WTC11 (cell line): ENCODE results near the gene CCDC12. TPM values are rescaled to one million over a fixed set of nuclear protein-coding genes. Genes with fewer than 3 reads are reported as not detected.

Experiments used
- ATAC-seq: fragments of 200-7000 bp; cut with Tn5 transposase; 2 replicates; pipeline ENCODE4 v1.10.0; 2021; ENCODE audit warnings: mild to moderate bottlenecking, moderate library complexity
- CTCF ChIA-PET: fragments of 300-600 bp; sonication (Branson Sonifier 250); formaldehyde crosslinking; loops from one replicate; lab custom pipeline; 2021; ENCODE audit warnings: antibody characterized with exemption; lab: Charles Lee
- POLR2A ChIA-PET: fragments of 350-600 bp; sonication (Branson Sonifier 250); formaldehyde crosslinking; loops from one replicate; lab custom pipeline; 2021; ENCODE audit warnings: antibody characterized with exemption; lab: Charles Lee
- DNase-seq: peaks from one replicate; pipeline ENCODE4 v3.0.0; 2021; ENCODE audit warnings: low spot score
- H3K27ac Mint-ChIP-seq: 2 replicates; pipeline ENCODE4 v1.8.0; 2021; ENCODE audit warnings: mixed read lengths
- H3K27me3 Mint-ChIP-seq: 2 replicates; pipeline ENCODE4 v1.8.0; 2021; ENCODE audit warnings: low read depth, mild to moderate bottlenecking, moderate library complexity, mixed read lengths
- H3K36me3 Mint-ChIP-seq: 2 replicates; pipeline ENCODE4 v1.8.0; 2021; ENCODE audit warnings: mixed read lengths
- H3K4me1 Mint-ChIP-seq: 2 replicates; pipeline ENCODE4 v1.8.0; 2022; ENCODE audit warnings: mixed read lengths
- H3K4me3 Mint-ChIP-seq: 2 replicates; pipeline ENCODE4 v1.8.0; 2021; ENCODE audit warnings: mild to moderate bottlenecking, moderate library complexity, mixed read lengths
- H3K9me3 Mint-ChIP-seq: 2 replicates; pipeline ENCODE4 v1.8.0; 2021; ENCODE audit warnings: mixed read lengths
- ARID4B ChIP-seq: sonication (generic); formaldehyde crosslinking; IDR thresholded peaks from 2 replicates; pipeline ENCODE4 v1.8.0; 2023; ENCODE audit warnings: missing genetic modification reagents, mild to moderate bottlenecking, borderline replicate concordance
- ATF3 ChIP-seq: sonication (generic); formaldehyde crosslinking; conservative IDR thresholded peaks from 2 replicates; pipeline ENCODE4 v1.8.1; 2022; ENCODE audit warnings: mild to moderate bottlenecking, missing genetic modification reagents
- CREB1 ChIP-seq: sonication (generic); formaldehyde crosslinking; IDR thresholded peaks from 2 replicates; pipeline ENCODE4 v1.8.0; 2023; ENCODE audit warnings: mild to moderate bottlenecking, missing genetic modification reagents
- CREM ChIP-seq: sonication (generic); formaldehyde crosslinking; IDR thresholded peaks from 2 replicates; pipeline ENCODE4 v1.8.1; 2022; ENCODE audit warnings: mild to moderate bottlenecking, missing genetic modification reagents, moderate library complexity
- E2F4 ChIP-seq: sonication (generic); formaldehyde crosslinking; IDR thresholded peaks from 2 replicates; pipeline ENCODE4 v1.8.1; 2022; ENCODE audit warnings: low read depth, mild to moderate bottlenecking, moderate library complexity, missing genetic modification reagents, borderline replicate concordance
- EMX1 ChIP-seq: fragments of 250-450 bp; sonication (Bioruptor Pico); IDR thresholded peaks from 2 replicates; pipeline ENCODE4 v1.8.0; 2021; ENCODE audit warnings: mild to moderate bottlenecking
- ESRRA ChIP-seq: sonication (generic); formaldehyde crosslinking; IDR thresholded peaks from 2 replicates; pipeline ENCODE4 v1.8.1; 2022; ENCODE audit warnings: mild to moderate bottlenecking, missing genetic modification reagents, borderline replicate concordance
- FOXP4 ChIP-seq: sonication (generic); formaldehyde crosslinking; IDR thresholded peaks from 2 replicates; pipeline ENCODE4 v1.8.0; 2022; ENCODE audit warnings: mild to moderate bottlenecking, missing genetic modification reagents
- HMGXB4 ChIP-seq: sonication (generic); formaldehyde crosslinking; IDR thresholded peaks from 2 replicates; pipeline ENCODE4 v1.8.1; 2023; ENCODE audit warnings: mild to moderate bottlenecking, moderate library complexity, missing genetic modification reagents
- IRF2 ChIP-seq: sonication (generic); formaldehyde crosslinking; IDR thresholded peaks from 2 replicates; pipeline ENCODE4 v1.8.0; 2022; ENCODE audit warnings: low read depth, missing genetic modification reagents, borderline replicate concordance
- MLX ChIP-seq: sonication (generic); formaldehyde crosslinking; IDR thresholded peaks from 2 replicates; pipeline ENCODE4 v1.8.1; 2023; ENCODE audit warnings: mild to moderate bottlenecking, missing genetic modification reagents, moderate library complexity
- MXD4 ChIP-seq: fragments of 250-450 bp; sonication (Bioruptor Pico); IDR thresholded peaks from 2 replicates; pipeline ENCODE4 v1.8.0; 2021; ENCODE audit warnings: mild to moderate bottlenecking, moderate library complexity, borderline replicate concordance
- PRDM15 ChIP-seq: sonication (generic); formaldehyde crosslinking; IDR thresholded peaks from 2 replicates; pipeline ENCODE4 v1.8.0; 2022; ENCODE audit warnings: missing genetic modification reagents
- TEAD1 ChIP-seq: sonication (generic); formaldehyde crosslinking; IDR thresholded peaks from 2 replicates; pipeline ENCODE4 v1.8.0; 2022; ENCODE audit warnings: mild to moderate bottlenecking, missing genetic modification reagents
- TP53 ChIP-seq: sonication (generic); formaldehyde crosslinking; IDR thresholded peaks from 2 replicates; pipeline ENCODE4 v1.8.1; 2023; ENCODE audit warnings: mild to moderate bottlenecking, missing genetic modification reagents
- ZNF425 ChIP-seq: fragments of 250-450 bp; sonication (Bioruptor Pico); conservative IDR thresholded peaks from 2 replicates; pipeline ENCODE4 v1.9.0; 2021; ENCODE audit warnings: mild to moderate bottlenecking
- ZNF671 ChIP-seq: fragments of 250-450 bp; sonication (Bioruptor Pico); IDR thresholded peaks from 2 replicates; pipeline ENCODE4 v1.8.0; 2021; ENCODE audit warnings: mild to moderate bottlenecking
- total RNA-seq: library from RNA; stranded (reverse); gene quantifications from 3 replicates; pipeline ENCODE4 v1.2.3, GENCODE V29; 2021

Gene CCDC12
- total RNA-seq, 1 experiment from 2014 or later: 59.1 TPM

GRCh38 chr3:46892285-46893145 lies 84.0 kb downstream of the CCDC12 start:
- CTCF ChIA-PET: interaction anchor here (0.7 to 2.7 kb wide), 12 partner anchors 10 to 608 kb away, joined by 3 to 9 read pairs (median 5); partner anchors contain the start of gene PRSS50
- peak; percentile 94 for DNase-seq
- Mint-ChIP-seq H3K4me3 (peak overlapping the region; percentile 68), H3K4me1 (peaks cover 25% of the 10 kb centered on the region), H3K27ac (no peak overlapping the region), H3K27me3 (peaks cover 77% of the 10 kb centered on the region), H3K9me3 (no peaks in the 10 kb centered on the region), H3K36me3 (no peaks in the 10 kb centered on the region)
- POLR2A ChIA-PET: interaction anchor here (1.2 kb wide), 1 partner anchor 11 kb away, joined by 3 read pairs; no protein-coding TSS in a partner anchor
- peak; percentile 88 for ATAC-seq
- peak; percentile 81; the same call in 1 of the 2 replicates for TF ChIP-seq ESRRA (CRISPR knock-in tag)
- no peak for TF ChIP-seq ARID4B
- no peak for TF ChIP-seq EMX1 (CRISPR knock-in tag)
- TF ChIP-seq PRDM15: no peak
- 0 out of 2 replicates have a peak, but pooled peaks have one; percentile 59 for TF ChIP-seq CREM (CRISPR knock-in tag)
- no peak for TF ChIP-seq MXD4 (CRISPR knock-in tag)
- TF ChIP-seq E2F4: no peak; the same call in 1 of the 2 replicates
- 0 out of 2 replicates have a peak, but pooled peaks have one; percentile 41 for TF ChIP-seq FOXP4 (CRISPR knock-in tag)
- no peak for TF ChIP-seq ATF3 (CRISPR knock-in tag)
- TF ChIP-seq CREB1: no peak
- TF ChIP-seq HMGXB4 (CRISPR knock-in tag): 0 out of 2 replicates have a peak, but pooled peaks have one; percentile 22
- peak; percentile 48 for TF ChIP-seq TP53
- TF ChIP-seq IRF2 (CRISPR knock-in tag): no peak
- no peak for TF ChIP-seq MLX
- no peak for TF ChIP-seq ZNF425 (CRISPR knock-in tag)
- TF ChIP-seq TEAD1 (CRISPR knock-in tag): no peak
- TF ChIP-seq ZNF671 (CRISPR knock-in tag): no peak
